GM04503 (cell line): ENCODE measurements around the gene KLHL2.
"Not testable (repeated sequence)": the region's sequence is repeated elsewhere in the genome, so short reads cannot be mapped to it uniquely, and the experiment has no call there.

Experiments used
- DNase-seq: peaks from one replicate; pipeline ENCODE4 v3.0.0-alpha.2; 2012; ENCODE audit warnings: low read depth

Gene KLHL2, protein sequence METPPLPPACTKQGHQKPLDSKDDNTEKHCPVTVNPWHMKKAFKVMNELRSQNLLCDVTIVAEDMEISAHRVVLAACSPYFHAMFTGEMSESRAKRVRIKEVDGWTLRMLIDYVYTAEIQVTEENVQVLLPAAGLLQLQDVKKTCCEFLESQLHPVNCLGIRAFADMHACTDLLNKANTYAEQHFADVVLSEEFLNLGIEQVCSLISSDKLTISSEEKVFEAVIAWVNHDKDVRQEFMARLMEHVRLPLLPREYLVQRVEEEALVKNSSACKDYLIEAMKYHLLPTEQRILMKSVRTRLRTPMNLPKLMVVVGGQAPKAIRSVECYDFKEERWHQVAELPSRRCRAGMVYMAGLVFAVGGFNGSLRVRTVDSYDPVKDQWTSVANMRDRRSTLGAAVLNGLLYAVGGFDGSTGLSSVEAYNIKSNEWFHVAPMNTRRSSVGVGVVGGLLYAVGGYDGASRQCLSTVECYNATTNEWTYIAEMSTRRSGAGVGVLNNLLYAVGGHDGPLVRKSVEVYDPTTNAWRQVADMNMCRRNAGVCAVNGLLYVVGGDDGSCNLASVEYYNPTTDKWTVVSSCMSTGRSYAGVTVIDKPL

DNA sequence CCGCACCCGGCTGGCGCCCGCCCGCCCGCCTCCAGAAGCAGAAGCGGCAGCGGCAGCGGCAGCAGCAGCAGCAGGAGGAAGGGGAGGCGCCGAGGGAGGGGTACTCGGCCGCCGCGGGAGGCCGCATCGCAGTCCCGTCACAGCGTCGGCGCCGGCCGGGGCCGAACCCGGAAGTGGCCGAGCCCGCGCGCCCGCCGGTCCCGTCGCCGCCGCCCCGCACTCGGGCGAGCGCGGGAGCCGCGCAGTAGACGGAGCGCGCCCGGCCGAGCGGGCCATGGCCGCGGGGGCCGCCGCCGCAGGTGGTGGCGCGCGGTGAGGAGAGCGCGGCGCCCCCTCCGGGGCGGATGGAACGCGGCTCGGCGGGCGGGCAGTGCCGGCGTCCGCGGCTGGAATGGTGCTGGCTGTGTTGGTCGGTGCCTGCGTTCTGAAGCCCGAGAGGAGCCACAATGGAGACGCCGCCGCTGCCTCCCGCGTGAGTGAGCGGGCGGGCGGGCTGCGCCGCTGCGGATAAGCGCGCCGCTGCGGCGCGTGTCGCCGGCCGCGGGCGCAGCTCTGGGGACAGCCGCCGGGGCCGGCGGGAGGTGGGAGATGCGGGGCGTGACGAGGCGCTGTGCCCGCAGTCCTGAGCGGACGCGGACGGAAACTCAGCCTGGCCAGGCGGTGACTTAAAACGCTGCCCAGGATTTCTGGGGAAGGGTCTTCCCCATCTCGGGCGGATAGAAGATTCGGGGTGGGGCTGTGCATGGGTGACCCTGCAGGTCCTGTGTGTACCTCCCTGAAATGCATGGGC lies at the start of gene KLHL2:
KLHL2 (plus strand) TSS at position 131 of the 790 bp plus-strand sequence; CDS start at position 447, 316 bp downstream.
- no peak for DNase-seq

DNA sequence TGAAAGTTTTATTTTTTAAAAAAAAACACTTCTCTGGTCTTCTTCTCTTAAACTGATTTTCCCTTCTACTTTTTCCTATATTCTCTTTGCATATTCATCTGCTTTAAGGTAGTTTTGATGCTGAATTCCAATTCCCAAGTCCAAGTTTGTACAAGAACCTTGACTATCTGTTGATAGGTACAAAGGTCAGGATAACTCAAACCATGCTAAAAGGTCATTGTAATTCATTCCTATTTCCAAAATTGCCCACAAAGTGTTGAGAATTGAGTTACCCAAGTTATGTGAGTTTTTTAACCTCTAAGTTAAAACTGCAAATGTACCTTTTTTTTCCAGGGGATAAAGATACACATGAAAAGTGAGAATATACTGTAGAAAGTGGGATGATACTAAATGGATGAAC lies 48.6 kb upstream of the KLHL2 start:
- DNase-seq, result no peak

DNA sequence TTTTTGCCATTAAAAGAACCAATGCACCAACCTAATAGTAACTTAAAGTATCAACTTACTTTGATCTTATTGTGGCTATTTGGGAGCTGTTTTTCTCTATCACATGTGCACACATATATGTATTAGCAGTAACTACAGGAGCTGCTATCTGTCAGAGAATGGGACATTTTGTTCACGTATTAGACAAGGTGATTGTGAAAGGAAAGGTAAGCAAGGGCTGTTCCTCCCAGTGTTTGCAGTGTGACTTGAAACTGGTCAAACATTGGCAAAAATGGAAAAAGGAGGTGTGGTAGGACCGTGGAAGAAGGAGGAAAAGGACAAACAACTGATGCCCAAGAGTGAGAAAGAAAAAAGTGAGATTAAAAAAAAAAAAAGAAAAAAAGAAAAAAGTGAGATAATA lies 43.1 kb upstream of the KLHL2 start:
- no peak for DNase-seq

DNA sequence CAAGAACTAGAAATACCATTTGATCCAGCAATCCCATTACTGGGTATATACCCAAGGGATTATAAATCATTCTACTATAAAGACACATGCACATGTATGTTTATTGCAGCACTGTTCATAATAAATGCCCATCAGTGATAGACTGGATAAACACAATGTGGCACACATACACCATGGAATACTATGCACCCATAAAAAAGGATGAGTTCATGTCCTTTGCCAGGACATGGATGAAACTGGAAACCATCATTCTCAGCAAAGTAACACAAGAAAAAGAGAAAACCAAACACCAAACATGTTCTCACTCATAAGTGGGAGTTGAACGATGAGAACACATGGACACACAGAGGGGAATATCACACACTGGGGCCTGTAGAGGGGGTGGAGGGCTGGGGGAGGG lies 40.5 kb upstream of the KLHL2 start:
- not testable (repeated sequence) for DNase-seq

DNA sequence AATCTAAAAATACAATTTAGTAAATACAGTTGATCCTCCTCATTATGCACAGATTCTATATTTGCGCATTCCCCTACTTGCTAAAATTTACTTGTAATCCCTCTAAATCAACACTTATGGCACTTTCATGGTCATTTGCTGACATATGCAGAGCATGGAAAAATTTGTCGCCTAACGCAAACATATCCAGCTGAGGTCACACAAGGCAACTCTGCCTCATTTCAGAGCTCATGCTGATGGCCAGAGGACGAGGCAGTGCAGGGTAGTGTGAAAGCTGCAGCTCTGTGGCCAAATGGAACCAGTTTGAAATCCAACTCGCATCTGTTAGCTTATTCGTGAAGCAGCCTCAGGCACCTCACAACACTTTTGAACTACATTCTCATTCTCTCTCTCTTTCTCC lies 39.7 kb upstream of the KLHL2 start:
- no peak for DNase-seq

DNA sequence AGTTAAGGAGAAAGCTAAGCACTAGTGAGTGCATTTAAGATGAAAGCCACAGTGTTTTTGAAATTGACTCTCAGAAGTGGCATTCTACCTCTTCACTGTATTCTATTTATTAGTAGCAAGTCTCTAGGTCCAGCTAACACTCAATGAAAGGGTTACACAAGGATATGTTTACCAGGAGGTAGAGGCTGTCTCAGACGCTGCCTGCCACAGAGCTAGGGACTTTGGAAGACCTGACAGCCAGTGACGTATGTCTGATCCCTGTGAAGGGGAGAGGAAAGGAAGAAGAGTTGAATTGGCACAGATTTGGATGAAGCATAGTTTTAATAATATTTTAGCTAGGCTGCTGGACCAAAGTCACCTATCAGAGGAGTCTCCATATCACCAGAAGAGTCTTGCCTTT lies 36.5 kb upstream of the KLHL2 start:
- no peak for DNase-seq

DNA sequence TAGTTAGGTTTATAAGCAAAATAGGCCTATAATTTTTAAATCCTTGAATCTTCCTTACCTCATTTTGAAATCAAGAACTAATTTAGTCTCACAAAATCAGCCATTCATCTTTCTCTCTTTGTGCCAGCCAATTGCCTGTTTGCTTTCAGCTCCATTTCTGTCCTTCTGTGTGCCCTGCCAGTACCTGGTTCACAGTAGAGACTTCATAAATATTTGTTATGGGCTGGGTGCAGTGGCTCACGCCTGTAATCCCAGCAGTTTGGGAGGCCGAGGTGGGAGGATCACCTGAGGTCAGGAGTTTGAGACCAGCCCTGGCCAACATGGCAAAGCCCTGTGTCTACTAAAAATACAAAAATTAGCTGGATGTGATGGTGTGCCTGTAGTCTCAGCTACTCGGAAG lies 31.9 kb upstream of the KLHL2 start:
- not testable (repeated sequence) for DNase-seq

DNA sequence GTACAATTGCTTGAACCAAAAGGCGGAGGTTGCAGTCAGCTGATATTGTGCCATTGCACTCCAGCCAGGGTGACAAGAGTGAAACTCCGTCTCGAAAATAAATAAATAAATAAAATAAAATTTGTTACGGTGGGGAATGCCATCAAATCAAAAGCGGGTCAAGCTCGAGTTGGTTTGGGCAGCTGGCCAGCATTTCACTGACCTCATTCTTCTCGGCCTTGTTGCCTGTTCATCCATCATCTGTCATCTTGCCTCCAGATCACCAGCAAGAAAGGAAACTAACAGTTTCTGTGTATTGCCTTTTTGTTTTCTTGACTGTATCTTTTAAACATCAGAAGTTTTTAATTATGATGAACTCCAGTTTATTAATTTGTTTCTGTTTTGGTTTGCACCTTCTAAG lies 31.5 kb upstream of the KLHL2 start:
- no peak for DNase-seq

DNA sequence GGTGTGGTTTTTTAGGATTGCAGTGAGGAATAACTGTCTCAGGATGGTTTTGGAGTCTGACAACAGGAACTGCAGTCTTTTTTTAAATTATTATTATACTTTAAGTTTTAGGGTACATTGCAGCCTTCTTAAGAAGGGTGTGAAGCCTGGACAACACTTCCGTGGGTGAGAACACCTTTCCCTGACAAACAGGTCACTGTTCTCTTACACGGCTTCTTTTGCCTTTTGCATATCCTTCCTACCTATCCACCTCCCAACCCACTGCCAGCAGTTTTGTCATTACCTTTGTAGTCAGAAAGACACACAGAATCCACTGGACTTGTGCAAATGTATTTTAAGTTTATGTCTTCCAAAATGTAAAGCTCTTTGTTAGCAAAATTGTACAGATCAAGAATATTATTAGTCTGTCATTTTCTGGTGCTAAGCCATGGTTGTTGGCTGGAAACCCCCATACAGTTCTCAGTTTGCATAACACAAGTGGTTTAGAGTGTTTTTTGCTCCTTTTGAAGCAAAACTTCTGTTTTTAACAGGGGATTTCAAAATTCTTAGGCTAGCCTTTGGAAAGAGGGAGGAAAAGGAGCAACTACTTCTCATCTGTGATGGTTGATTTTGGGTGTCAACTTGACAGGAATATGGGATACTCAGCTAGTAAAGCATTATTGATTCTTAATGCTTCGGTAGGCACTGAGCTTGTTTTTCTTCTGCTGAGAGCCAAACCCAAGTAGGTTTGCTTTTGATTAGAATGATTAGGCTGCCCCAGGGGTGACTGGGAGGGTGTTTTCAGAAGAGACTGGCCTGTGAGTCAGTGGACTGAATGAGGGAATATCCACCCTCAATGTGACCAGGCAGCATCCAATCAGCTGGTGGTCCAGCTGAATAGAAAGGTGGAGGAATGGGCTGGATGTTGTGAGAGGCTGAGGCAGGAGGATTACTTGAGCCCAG lies 29.4 kb upstream of the KLHL2 start:
- DNase-seq, result no peak

DNA sequence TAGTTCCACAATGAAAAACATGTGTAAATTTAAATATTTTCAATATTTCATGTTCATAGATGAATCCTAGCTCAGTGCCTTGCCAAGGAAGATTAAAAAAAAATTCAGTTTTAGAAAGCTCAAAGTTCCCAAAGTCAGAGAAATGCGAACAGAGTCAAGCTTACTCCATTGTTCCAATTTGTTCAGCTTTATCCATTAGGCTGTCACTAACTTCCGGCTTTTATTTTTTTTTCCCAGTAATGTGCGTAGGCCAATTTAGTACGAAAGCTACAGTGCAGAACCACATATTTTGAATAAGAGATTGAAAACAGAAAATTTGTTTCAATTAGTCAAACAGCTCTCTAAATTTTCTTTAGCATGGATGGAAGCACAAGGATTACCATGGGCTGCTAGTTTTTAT lies 23.1 kb upstream of the KLHL2 start:
- DNase-seq, result no peak

DNA sequence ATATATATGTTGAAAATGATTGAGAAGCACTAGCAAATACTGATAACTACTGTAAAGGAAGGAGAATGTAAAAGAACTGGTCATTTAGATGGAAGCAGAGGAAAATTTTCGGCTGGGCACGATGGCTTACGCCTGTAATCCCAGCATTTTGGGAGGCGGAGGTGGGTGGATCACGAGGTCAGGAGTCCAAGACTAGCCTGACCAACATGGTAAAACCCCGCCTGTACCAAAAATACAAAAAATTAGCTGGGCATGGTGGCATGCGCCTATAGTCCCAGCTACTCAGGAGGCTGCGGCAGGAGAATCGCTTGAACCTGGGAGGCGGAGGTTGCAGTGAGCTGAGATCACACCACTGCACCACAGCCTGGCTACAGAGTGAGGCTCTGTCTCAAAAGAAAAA lies 22.4 kb upstream of the KLHL2 start:
- DNase-seq, result not testable (repeated sequence)

DNA sequence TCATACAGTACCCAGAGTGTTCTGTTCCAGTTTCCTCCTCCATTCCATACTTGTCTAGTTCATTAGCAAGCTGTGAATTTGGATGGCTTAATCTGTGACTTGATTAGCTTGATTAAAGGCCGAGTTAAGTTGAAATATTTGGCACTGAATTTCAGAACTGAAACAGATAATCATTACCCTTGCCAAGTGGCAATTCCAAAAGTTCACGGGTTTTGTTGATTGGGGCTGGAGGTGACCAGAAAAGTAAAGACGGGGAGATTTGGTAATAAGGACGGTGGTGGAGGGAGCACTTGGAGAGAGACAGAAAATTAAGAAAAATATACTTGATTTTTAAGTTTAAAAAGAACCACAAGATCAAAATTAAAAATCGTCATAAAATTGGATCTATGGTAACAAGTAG lies 21.9 kb upstream of the KLHL2 start:
- DNase-seq, result no peak

DNA sequence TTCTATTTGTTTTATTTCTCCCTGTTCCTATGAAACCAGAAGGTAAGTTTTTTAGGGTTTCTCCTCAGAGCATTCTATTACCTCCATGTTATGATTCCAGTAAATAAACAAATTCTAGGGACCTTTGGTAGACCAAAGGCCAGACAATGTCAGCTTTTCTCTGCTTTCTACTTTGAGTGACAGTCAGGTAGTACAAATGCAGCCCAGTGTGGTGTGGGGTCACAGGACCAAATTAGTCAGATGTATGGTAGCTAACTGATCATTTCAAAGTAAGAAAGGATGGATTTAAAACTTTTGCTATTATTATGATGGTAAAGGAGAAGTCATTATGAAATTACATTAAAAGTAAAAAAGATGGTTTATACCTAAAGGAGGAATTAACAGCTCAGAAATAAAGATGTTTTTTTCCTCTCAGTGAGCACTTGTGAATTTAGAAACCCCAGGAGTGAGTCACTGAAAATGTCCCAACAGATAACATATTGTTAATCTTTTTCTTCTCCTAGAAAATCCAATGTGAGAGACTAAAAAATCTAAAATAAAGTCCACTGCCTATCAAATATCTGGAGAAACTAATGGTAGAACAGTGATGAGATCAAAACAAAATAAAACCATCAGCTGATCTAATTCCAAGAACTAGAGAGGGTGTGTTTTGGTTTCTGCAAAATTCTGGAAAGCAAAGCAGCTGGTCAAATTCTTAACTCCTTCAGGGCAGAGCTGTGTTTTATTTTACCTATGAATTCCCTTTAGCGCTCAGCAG lies 16.6 kb upstream of the KLHL2 start:
- no peak for DNase-seq

DNA sequence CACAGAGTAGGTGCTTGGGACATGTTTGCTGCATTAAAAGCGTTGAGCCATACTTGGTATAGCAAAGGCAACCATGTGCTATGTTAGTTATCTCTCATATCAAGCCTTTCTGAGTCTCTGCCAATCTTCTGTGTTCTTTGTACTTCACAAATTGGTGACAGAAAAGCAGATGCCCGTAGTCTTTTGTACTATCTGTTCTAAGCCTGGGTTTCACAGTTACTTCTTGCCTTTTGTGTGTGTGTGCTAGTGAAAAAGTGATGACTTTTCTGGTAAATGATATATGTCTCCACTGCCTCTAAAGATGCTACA lies 16.1 kb upstream of the KLHL2 start:
- no peak for DNase-seq

DNA sequence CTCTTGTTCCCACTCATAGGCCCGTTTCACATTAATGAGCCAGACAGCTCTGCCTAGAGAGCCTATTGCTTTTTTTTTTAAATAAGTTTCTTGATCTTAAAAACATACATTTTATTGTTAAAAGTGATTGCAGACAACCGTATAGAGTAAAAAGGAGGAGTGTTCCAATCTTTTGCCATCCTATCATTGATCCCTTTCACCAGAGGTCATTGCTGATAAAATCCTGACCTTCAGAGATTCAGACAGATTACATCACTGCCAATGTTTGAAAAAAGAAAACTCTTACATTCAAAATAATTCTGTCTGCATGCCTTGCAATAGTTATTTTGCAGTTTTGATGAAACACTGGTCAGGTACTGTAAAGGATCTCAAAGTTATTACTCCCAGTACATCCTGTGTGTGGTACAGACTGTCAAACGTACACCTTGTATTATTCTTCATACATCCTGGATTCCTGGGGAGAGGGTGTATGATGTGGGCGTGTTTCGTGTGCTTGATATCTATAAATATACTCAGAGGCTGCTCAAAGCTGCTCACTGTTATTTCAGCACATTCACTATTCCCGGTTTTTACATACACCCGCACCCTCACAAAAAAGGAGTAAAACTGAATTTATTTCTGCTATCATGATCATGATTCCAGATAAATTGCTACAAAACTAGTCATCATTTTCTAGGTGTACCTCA lies 15.4 kb upstream of the KLHL2 start:
- DNase-seq, result no peak

DNA sequence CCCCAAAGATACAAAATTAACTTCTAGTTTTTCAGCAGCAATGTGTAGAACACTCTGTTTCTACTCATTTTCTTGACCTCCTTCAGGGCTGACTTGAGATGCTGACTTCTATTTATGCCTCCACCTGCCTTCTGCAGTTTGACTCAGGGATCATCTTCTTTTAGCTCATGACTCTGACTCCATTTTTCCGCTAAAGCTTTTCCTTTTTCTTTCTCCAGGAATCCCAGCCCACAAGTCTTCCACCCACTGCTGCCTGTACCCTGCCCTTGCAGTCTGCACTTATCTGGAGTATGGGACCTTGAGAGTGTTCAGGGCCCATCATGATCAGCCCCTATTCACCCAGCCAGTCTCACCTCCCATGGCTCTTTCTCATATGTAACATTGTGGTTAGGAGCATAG lies 14.9 kb upstream of the KLHL2 start:
- DNase-seq, result no peak

DNA sequence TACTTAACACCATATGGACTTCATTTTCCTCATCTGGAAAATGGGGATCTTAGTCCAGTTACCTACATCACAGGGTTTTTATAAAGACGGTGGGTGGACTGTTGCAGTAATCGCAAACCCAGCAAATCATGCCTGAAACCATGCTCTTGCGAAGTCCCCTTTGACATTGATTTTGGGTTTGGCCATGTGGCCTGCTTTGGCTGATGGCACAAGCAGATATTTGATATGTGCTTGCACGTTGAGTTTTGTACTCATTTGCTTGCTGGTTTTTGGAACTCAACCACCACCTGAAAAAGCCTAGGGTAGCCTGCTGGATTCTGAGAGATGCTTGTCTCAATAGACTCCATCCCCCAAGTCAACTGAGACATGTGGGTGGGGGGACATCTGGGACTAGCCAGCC lies 14.4 kb upstream of the KLHL2 start:
- DNase-seq, result no peak

DNA sequence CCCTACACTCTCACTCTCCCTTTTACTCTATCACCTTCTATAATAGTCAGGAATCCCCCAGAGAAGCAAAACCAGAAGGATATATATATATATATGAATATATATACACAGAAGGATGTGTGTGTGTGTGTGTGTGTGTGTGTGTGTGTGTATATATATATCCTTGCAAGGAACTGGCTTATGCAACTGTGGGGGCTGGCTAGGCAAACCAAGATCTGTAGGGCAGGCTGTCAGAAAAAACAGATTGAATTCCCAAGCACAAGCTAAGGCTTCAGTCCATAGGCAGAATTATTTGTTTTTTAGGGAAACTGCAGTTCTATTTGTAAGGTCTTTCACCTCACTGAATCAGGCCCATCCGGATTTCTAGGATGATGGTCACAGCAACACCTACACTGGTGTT lies 13.0 kb upstream of the KLHL2 start:
- no peak for DNase-seq

DNA sequence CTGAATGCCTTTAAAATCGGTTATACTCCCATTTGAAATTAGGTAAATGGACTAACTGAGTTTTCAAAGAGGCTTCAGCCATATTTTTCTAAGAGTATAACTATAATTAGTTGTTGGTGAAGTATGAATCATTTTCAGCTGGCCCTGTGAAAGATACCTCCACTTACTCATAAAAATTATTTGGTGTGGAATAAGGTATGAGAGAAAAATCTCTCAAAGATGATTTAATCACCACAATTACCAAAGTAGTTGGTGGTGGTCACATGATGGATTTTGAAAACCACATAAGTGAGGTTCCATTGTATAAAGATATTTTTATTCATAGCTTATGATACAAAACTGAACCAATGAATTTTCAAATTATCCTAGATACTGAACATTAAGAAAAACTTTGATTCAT lies 9.0 kb upstream of the KLHL2 start:
- no peak for DNase-seq

DNA sequence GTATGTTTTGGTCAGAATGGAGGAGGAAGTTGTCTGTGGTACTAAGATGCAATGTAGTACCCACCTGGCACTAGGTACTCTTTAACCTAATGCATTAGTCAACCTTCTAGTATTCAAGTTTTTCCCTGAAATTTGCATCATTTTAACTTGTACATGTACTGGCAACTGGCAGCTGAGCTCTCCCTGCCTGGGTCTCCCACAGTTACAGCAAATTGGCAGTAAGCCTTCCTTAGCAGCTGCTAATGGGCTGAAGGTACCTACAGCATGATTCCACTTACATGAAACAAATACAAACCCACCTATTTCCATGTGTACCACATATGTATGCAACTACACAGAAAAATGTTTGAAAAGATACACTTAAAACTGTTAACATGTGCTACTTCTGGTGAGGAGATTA lies 8.1 kb upstream of the KLHL2 start:
- DNase-seq, result no peak

DNA sequence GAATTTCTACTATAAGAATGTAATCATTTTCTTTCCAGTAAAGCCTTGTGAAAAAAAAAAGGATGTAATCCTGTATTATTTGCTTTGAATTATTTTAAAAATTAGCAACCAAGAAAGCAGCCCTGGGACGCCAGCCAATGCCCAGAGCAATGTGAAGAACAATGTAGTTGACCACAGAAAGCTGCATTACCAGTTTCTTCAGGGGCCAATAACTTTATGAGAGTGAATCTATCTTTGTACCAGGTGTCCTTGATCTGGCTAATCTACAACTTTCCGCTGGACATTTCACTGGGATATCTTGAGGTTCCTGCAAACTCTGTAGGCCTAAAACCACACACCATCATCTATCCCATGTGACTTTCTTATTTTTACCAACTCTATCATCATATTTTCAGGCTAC lies 7.6 kb upstream of the KLHL2 start:
- no peak for DNase-seq
